HepG2 (cell line): ENCODE data around the gene FBXO2. TPM values are rescaled to one million over a fixed set of nuclear protein-coding genes. Genes with fewer than 3 reads are reported as not detected.

Experiments used
- AKNA ChIP-seq: sonication (generic); formaldehyde crosslinking; IDR thresholded peaks from 2 replicates; pipeline ENCODE4 v1.4.0; 2020; ENCODE audit warnings: missing genetic modification reagents, borderline replicate concordance
- ARID2 ChIP-seq: sonication (generic); formaldehyde crosslinking; IDR thresholded peaks from 2 replicates; pipeline ENCODE4 v1.8.1; 2022; ENCODE audit warnings: mild to moderate bottlenecking, missing genetic modification reagents, borderline replicate concordance
- CREBL2 ChIP-seq: sonication (generic); formaldehyde crosslinking; IDR thresholded peaks from 2 replicates; pipeline ENCODE4 v1.8.1; 2023; ENCODE audit warnings: missing genetic modification reagents, mild to moderate bottlenecking, borderline replicate concordance
- GRHL1 ChIP-seq: sonication (generic); formaldehyde crosslinking; conservative IDR thresholded peaks from 2 replicates; pipeline ENCODE4 v1.8.0; 2022; ENCODE audit warnings: missing genetic modification reagents
- KDM4B ChIP-seq: sonication (generic); formaldehyde crosslinking; IDR thresholded peaks from 2 replicates; pipeline ENCODE4 v1.4.0; 2020; ENCODE audit warnings: missing genetic modification reagents
- MED1 ChIP-seq: sonication (generic); formaldehyde crosslinking; IDR thresholded peaks from 2 replicates; pipeline ENCODE4 v1.4.0; 2020; ENCODE audit warnings: missing genetic modification reagents
- MYNN ChIP-seq: sonication (generic); formaldehyde crosslinking; IDR thresholded peaks from 2 replicates; pipeline ENCODE4 v1.4.0; 2020; ENCODE audit warnings: mild to moderate bottlenecking, low read depth, missing genetic modification reagents
- POGZ ChIP-seq: sonication (generic); formaldehyde crosslinking; IDR thresholded peaks from 2 replicates; pipeline ENCODE4 v1.4.0; 2020; ENCODE audit warnings: mild to moderate bottlenecking, missing genetic modification reagents
- RARG ChIP-seq: sonication (generic); formaldehyde crosslinking; IDR thresholded peaks from 2 replicates; pipeline ENCODE4 v1.4.0; 2020; ENCODE audit warnings: low read depth, mild to moderate bottlenecking, missing genetic modification reagents
- ZBTB7A ChIP-seq: sonication (generic); formaldehyde crosslinking; IDR thresholded peaks from 2 replicates; pipeline ENCODE4 v1.8.0; 2022; ENCODE audit warnings: mild to moderate bottlenecking, missing genetic modification reagents
- ZFP36L2 ChIP-seq: sonication (generic); formaldehyde crosslinking; IDR thresholded peaks from 2 replicates; pipeline ENCODE4 v1.4.0; 2020; ENCODE audit warnings: missing genetic modification reagents
- ZFP62 ChIP-seq: sonication (generic); formaldehyde crosslinking; IDR thresholded peaks from 2 replicates; pipeline ENCODE4 v1.4.0; 2020; ENCODE audit warnings: missing genetic modification reagents
- ZNF20 ChIP-seq: sonication (generic); formaldehyde crosslinking; IDR thresholded peaks from 2 replicates; pipeline ENCODE4 v1.4.0; 2020; ENCODE audit warnings: mild to moderate bottlenecking, moderate library complexity, missing genetic modification reagents
- ZNF317 ChIP-seq: sonication (generic); formaldehyde crosslinking; IDR thresholded peaks from 2 replicates; pipeline ENCODE4 v1.5.0; 2020; ENCODE audit warnings: mild to moderate bottlenecking, missing genetic modification reagents
- ZNF766 ChIP-seq: sonication (generic); formaldehyde crosslinking; IDR thresholded peaks from 2 replicates; pipeline ENCODE4 v1.5.0; 2020; ENCODE audit warnings: missing genetic modification reagents, borderline replicate concordance
- ZNF777 ChIP-seq: sonication (generic); formaldehyde crosslinking; IDR thresholded peaks from 2 replicates; pipeline ENCODE4 v1.4.0; 2020; ENCODE audit warnings: missing genetic modification reagents
- ZNF788 ChIP-seq: sonication (generic); formaldehyde crosslinking; IDR thresholded peaks from 2 replicates; pipeline ENCODE4 v1.5.0; 2020; ENCODE audit warnings: mild to moderate bottlenecking, missing genetic modification reagents, borderline replicate concordance
- ZNF891 ChIP-seq: sonication (generic); formaldehyde crosslinking; IDR thresholded peaks from 2 replicates; pipeline ENCODE4 v1.5.0; 2020; ENCODE audit warnings: mild to moderate bottlenecking, missing genetic modification reagents
- polyA plus RNA-seq, 8 experiments: library from polyadenylated mRNA; depleted of rRNA in 3 of 8; stranded (reverse) in 7 of 8; unstranded in 1 of 8; fragments of >200 nt; fragmentation: Illumina TruSeq in 4 of 8; extraction: Trizol in 4 of 8; gene quantifications; 2 replicates each; pipeline versions ENCODE4 v1.2.1 to v1.2.3, GENCODE V29; 2011 to 2016; ENCODE audit warnings: low read depth in 4 of 8, missing spikeins in 1 of 8, mixed read lengths in 1 of 8; ENCODE audit not compliant: insufficient read depth in 1 of 8
- total RNA-seq, 5 experiments: library from RNA; depleted of rRNA; stranded (reverse); fragments of >200 nt; fragmentation: Illumina TruSeq; extraction: Trizol; gene quantifications; 2 replicates each; pipeline ENCODE4 v1.2.3, GENCODE V29; 2016; ENCODE audit warnings: low read depth in 1 of 5
- TF ChIP-seq, protein P1 (sequence below): sonication (generic); formaldehyde crosslinking; IDR thresholded peaks from 2 replicates; pipeline ENCODE4 v1.8.0; 2022; ENCODE audit warnings: missing genetic modification reagents, low read depth, mild to moderate bottlenecking, borderline replicate concordance
- TF ChIP-seq, protein P2 (sequence below): sonication (generic); formaldehyde crosslinking; IDR thresholded peaks from 2 replicates; pipeline ENCODE4 v1.4.0; 2020; ENCODE audit warnings: missing genetic modification reagents, borderline replicate concordance

The FBXO2 gene
- total and polyA plus RNA-seq, 2 of the 13 experiments (the other 11 are each of a cell fraction or from before 2014, with no cell fraction given), result 79.3 to 112 TPM

- TF ChIP-seq AKNA (no peak), MED1 (CRISPR knock-in tag) (no peak), KDM4B (CRISPR knock-in tag) (0 out of 2 replicates have a peak, but pooled peaks have one; percentile 21), ZNF777 (peak; percentile 41; the same call in 1 of the 2 replicates), ZNF788 (CRISPR knock-in tag) (no peak), ZNF891 (CRISPR knock-in tag) (no peak), ARID2 (CRISPR knock-in tag) (no peak), MYNN (CRISPR knock-in tag) (no peak), ZFP36L2 (no peak), ZFP62 (CRISPR knock-in tag) (no peak), ZNF317 (no peak), ZNF20 (CRISPR knock-in tag) (no peak), ZBTB7A (CRISPR knock-in tag) (no peak), ZNF766 (CRISPR knock-in tag) (no peak), GRHL1 (CRISPR knock-in tag) (no peak), POGZ (CRISPR knock-in tag) (no peak), RARG (CRISPR knock-in tag) (no peak), CREBL2 (CRISPR knock-in tag) (no peak)
- TF ChIP-seq, protein P1, sequence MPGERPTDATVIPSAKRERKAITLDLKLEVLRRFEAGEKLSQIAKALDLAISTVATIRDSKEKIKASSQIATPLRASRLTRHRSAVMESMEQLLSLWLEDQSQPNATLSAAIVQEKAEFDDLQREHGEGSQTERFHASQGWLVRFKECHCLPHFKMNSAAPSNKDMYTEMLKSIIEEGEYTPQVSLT (CRISPR knock-in tag), result no peak
- TF ChIP-seq, protein P2, sequence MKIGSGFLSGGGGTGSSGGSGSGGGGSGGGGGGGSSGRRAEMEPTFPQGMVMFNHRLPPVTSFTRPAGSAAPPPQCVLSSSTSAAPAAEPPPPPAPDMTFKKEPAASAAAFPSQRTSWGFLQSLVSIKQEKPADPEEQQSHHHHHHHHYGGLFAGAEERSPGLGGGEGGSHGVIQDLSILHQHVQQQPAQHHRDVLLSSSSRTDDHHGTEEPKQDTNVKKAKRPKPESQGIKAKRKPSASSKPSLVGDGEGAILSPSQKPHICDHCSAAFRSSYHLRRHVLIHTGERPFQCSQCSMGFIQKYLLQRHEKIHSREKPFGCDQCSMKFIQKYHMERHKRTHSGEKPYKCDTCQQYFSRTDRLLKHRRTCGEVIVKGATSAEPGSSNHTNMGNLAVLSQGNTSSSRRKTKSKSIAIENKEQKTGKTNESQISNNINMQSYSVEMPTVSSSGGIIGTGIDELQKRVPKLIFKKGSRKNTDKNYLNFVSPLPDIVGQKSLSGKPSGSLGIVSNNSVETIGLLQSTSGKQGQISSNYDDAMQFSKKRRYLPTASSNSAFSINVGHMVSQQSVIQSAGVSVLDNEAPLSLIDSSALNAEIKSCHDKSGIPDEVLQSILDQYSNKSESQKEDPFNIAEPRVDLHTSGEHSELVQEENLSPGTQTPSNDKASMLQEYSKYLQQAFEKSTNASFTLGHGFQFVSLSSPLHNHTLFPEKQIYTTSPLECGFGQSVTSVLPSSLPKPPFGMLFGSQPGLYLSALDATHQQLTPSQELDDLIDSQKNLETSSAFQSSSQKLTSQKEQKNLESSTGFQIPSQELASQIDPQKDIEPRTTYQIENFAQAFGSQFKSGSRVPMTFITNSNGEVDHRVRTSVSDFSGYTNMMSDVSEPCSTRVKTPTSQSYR (CRISPR knock-in tag), result peak; percentile 89
Observed at GRCh38 chr1:11654137-11654938, at the start of gene FBXO2, which contains the start of gene FBXO44 (continued).
